GM19452 (cell line): Measurements from ENCODE around the gene ANAPC16.
"Not testable (repeated sequence)": the region's sequence is repeated elsewhere in the genome, so short reads cannot be mapped to it uniquely, and the experiment has no call there.

Source experiments
- ATAC-seq: cut with Tn5 transposase; IDR thresholded peaks from one replicate; pipeline ENCODE4 v1.9.1; 2021; ENCODE audit not compliant: unreplicated experiment

The ANAPC16 gene

GRCh38 chr10:72215611-72216549, at the start of gene ANAPC16, which contains the start of gene ASCC1:
TSS of gene ANAPC16 (plus strand) at chr10:72216012. CDS start at chr10:72223915, 7,903 bp downstream.
TSS of gene ASCC1 (minus strand) at chr10:72216276. CDS start at chr10:72213298, 2,978 bp downstream.
- ATAC-seq = peak; percentile 74

- ATAC-seq = no peak
Observed at GRCh38 chr10:72167118-72167517, 48.7 kb upstream of the ANAPC16 start.

- ATAC-seq = no peak
Observed at GRCh38 chr10:72170263-72170662, 45.5 kb upstream of the ANAPC16 start.

GRCh38 chr10:72170733-72171132, 45.1 kb upstream of the ANAPC16 start:
- no peak for ATAC-seq

- no peak for ATAC-seq
Observed at GRCh38 chr10:72171175-72171630, 44.6 kb upstream of the ANAPC16 start.

- no peak for ATAC-seq
Observed at GRCh38 chr10:72173262-72173618, 42.6 kb upstream of the ANAPC16 start.

- peak; percentile 59 for ATAC-seq
Observed at GRCh38 chr10:72173619-72174296, 42.1 kb upstream of the ANAPC16 start.

- ATAC-seq = peak; percentile 13
Observed at GRCh38 chr10:72174297-72174662, 41.5 kb upstream of the ANAPC16 start.

- no peak for ATAC-seq
Observed at GRCh38 chr10:72175149-72175548, 40.7 kb upstream of the ANAPC16 start.

GRCh38 chr10:72176701-72177100, 39.1 kb upstream of the ANAPC16 start:
- no peak for ATAC-seq

- no peak for ATAC-seq
Observed at GRCh38 chr10:72177454-72177853, 38.4 kb upstream of the ANAPC16 start.

- no peak for ATAC-seq
Observed at GRCh38 chr10:72184156-72184555, 31.7 kb upstream of the ANAPC16 start.

- ATAC-seq = no peak
Observed at GRCh38 chr10:72186258-72186981, 29.4 kb upstream of the ANAPC16 start.

- no peak for ATAC-seq
Observed at GRCh38 chr10:72186982-72187330, 28.9 kb upstream of the ANAPC16 start.

- ATAC-seq = no peak
Observed at GRCh38 chr10:72194949-72195348, 20.9 kb upstream of the ANAPC16 start.

GRCh38 chr10:72200883-72201282, 14.9 kb upstream of the ANAPC16 start:
- no peak for ATAC-seq

GRCh38 chr10:72201293-72201692, 14.5 kb upstream of the ANAPC16 start:
- no peak for ATAC-seq

- no peak for ATAC-seq
Observed at GRCh38 chr10:72204296-72204695, 11.5 kb upstream of the ANAPC16 start.

- no peak for ATAC-seq
Observed at GRCh38 chr10:72204724-72205123, 11.1 kb upstream of the ANAPC16 start.

GRCh38 chr10:72206511-72207229, 9.1 kb upstream of the ANAPC16 start:
- no peak for ATAC-seq

- not testable (repeated sequence) for ATAC-seq
Observed at GRCh38 chr10:72208526-72208925, 7.3 kb upstream of the ANAPC16 start.
